22Rv1 (cell line): Measurements from ENCODE around the gene ARHGAP8.

Source experiments
- CTCF ChIP-seq: fragments of 450-650 bp; IDR thresholded peaks from 2 replicates; pipeline ENCODE4 v1.5.1; 2017; ENCODE audit warnings: mild to moderate bottlenecking
- ZFX ChIP-seq: fragments of 450-650 bp; IDR thresholded peaks from 2 replicates; pipeline ENCODE4 v1.6.1; 2017; ENCODE audit warnings: antibody characterized with exemption, borderline replicate concordance

DNA sequence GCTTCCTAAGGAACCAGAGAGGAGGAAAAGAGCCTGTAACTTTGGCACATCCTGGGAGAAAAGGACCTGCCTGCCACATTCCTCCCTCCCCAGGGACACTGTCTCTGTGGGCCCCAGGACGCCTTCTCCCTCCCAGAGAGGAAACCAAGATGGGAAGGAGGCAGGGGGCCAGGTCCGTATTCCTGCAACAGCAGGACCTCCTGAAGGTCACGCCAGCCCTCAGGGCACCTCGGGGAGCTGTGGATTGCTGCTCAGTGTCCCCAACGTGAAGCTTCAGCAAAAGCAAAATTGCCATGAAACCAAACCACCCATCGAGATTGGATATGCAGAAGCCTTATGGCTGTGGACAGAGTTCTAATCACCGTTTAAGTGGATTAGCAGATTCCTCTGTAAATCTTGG, 86.7 kb downstream of the ARHGAP8 start:
- TF ChIP-seq CTCF (no peak), ZFX (no peak)
